NOMO-1 (cell line): Measurements from ENCODE around the gene ZNF345.

Experiments
- DNase-seq, 2 experiments: peaks; one replicate each; lab custom pipeline; 2025; ENCODE audit not compliant: unreplicated experiment in 2 of 2; lab: John Stamatoyannopoulos, UW

The ZNF345 gene

DNA sequence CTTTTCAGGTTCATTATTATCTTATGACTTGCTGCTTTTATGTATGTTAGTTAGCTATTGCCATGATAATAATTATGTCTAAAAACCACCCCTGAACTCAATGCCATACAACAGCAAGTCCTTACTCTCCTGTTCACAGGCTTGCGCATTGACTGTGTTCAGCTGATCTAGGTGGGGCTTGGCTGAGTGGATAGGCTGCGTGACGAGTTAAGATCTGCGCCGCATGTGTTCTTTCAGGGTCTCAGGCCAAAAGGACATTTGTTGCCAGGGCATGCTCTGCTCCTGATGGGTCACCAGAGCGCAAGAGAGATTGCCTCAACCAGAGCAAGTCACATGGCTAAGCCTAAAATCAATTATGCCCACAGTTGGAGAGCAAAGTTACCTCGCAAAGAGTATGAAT is 66.3 kb downstream of the ZNF345 start:
- no peak for DNase-seq

- DNase-seq, result no peak
Measured at GRCh38 chr19:36918090-36918489, 67.4 kb downstream of the ZNF345 start.
